ENCODE data around the gene PKIG. TPM values are rescaled to one million over a fixed set of nuclear protein-coding genes. Genes with fewer than 3 reads are reported as not detected.

PKIG gene
- total and polyA plus RNA-seq, 10 of the 15 experiments (the other 5 are each of a cell fraction or from before 2014, with no cell fraction given) = 5.7 to 82.3 (median 39.7) TPM

GRCh38 chr20:44619294-44619693 is 36.9 kb downstream of the PKIG start:
- ChIA-PET SMC1A (ENCODE audit: uncharacterized antibody, unreplicated experiment) (interaction anchor here (0.9 to 3.0 kb wide), 10 partner anchors 9 to 64 kb away, joined by 3 to 33 read pairs (median 4); partner anchors contain the start of gene PKIG), CTCF (interaction anchor here (0.6 to 6.3 kb wide), 7 partner anchors 9 to 235 kb away, joined by 3 to 57 read pairs (median 4); no protein-coding TSS in a partner anchor), RAD21 (ENCODE audit: unreplicated experiment) (interaction anchor here (0.9 to 3.7 kb wide), 7 partner anchors 9 to 64 kb away, joined by 3 to 37 read pairs (median 3); no protein-coding TSS in a partner anchor), POLR2A (interaction anchor here (1.3 kb wide), 1 partner anchor 64 kb away, joined by 4 read pairs; no protein-coding TSS in a partner anchor)
- no peaks in the 10 kb centered on the region for H3K27me3 ChIP-seq (replicated peaks in 1 of 2; ENCODE audit: control insufficient read depth in 2 of 2, insufficient read depth in 2 of 2, low read length in 1 of 2)
- peaks cover 35 to 55% of the 10 kb centered on the region in 2 experiments for H3K36me3 ChIP-seq (ENCODE audit: control insufficient read depth in 2 of 2, insufficient read depth in 2 of 2, low read length in 1 of 2)
- H3K9me3 ChIP-seq (replicated peaks; ENCODE audit: control insufficient read depth, insufficient read depth, low read length) = no peaks in the 10 kb centered on the region; the same call in 1 of the 3 replicates
- H3K4me1 ChIP-seq (ENCODE audit: control insufficient read depth, insufficient read depth, low read length) = peaks cover 17% of the 10 kb centered on the region
- H3K79me2 ChIP-seq (ENCODE audit: control insufficient read depth, insufficient read depth, low read length) = no peaks in the 10 kb centered on the region
- no peak overlapping the region for H3K4me3 ChIP-seq
- BruUV-seq (replicated peaks) = no TSS peak
- H3K27ac ChIP-seq (ENCODE audit: control insufficient read depth, insufficient read depth) = no peak overlapping the region
- DNase-seq (ENCODE audit: low read depth, low spot score) (no peak), ATAC-seq (no peak), FAIRE-seq (no peak)
- H4K20me1 ChIP-seq (ENCODE audit: control insufficient read depth, insufficient read depth) = no peaks in the 10 kb centered on the region
- intact Hi-C loops (cut with micrococcal nuclease; ENCODE audit: unreplicated experiment) (no loop called here), in situ Hi-C loops (cut with MboI) (no loop called here)
- H3K4me2 ChIP-seq (ENCODE audit: control insufficient read depth, insufficient read depth) = no peak overlapping the region
- WGBS (ENCODE audit: insufficient coverage, insufficient replicate concordance, low lambda C conversion rate, missing lambda C conversion rate) = 97% methylated on average over 7 of the region's 7 CpGs
- H2AFZ ChIP-seq (ENCODE audit: control insufficient read depth, low read depth, low read length) = no peak overlapping the region
- TF ChIP-seq IRF4 (IDR thresholded peaks at IDR 0.05; ENCODE audit: low read depth, low read length) (no peak), POLR2A (IDR thresholded peaks at IDR 0.05; ENCODE audit: low read depth, low read length) (peak; percentile 42; the same call in 1 of the 2 replicates)
- H3K9ac ChIP-seq (ENCODE audit: control insufficient read depth, insufficient read depth, low read length) = no peak overlapping the region

DNA sequence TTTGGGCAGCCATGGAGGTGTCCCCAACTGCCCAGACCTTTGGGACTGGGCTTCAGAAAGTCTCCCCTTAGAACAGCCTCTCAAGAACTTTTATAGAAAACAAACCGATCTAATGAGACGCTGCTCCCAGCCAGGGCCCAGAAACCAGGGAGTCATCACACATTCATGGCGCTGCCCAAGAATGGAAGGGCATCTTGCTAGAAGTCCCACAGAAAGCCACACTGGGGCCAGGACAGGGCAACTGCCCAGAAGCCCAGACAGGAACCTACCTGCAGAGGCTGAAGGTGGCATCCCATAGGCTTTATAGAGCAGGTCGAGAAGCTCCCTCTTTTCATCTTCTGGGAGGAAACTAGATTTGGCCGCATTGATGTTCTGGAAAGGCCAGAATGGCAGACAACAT is 37.7 kb downstream of the PKIG start:
- no peaks in the 10 kb centered on the region for H3K27me3 ChIP-seq (replicated peaks in 1 of 2; ENCODE audit: control insufficient read depth in 2 of 2, insufficient read depth in 2 of 2, low read length in 1 of 2)
- H3K9me3 ChIP-seq (replicated peaks; ENCODE audit: control insufficient read depth, insufficient read depth, low read length) = no peaks in the 10 kb centered on the region; the same call in 1 of the 3 replicates
- no peaks in the 10 kb centered on the region for H4K20me1 ChIP-seq (ENCODE audit: control insufficient read depth, insufficient read depth)
- WGBS (ENCODE audit: insufficient coverage, insufficient replicate concordance, low lambda C conversion rate, missing lambda C conversion rate) = 98% methylated on average over 5 of the region's 5 CpGs
- H3K27ac ChIP-seq (ENCODE audit: control insufficient read depth, insufficient read depth) = no peak overlapping the region
- BruUV-seq (replicated peaks) = no TSS peak
- no peak overlapping the region for H3K4me2 ChIP-seq (ENCODE audit: control insufficient read depth, insufficient read depth)
- ChIA-PET RAD21 (ENCODE audit: unreplicated experiment) (no interaction called here), CTCF (interaction anchor here (6.3 kb wide), 1 partner anchor 63 kb away, joined by 57 read pairs; no protein-coding TSS in a partner anchor), POLR2A (no interaction called here), SMC1A (ENCODE audit: uncharacterized antibody, unreplicated experiment) (no interaction called here)
- no peaks in the 10 kb centered on the region for H3K79me2 ChIP-seq (ENCODE audit: control insufficient read depth, insufficient read depth, low read length)
- H3K4me3 ChIP-seq = no peak overlapping the region
- H2AFZ ChIP-seq (ENCODE audit: control insufficient read depth, low read depth, low read length) = no peak overlapping the region
- in situ Hi-C loops (cut with MboI) (no loop called here), intact Hi-C loops (cut with micrococcal nuclease; ENCODE audit: unreplicated experiment) (no loop called here)
- no peak overlapping the region for H3K9ac ChIP-seq (ENCODE audit: control insufficient read depth, insufficient read depth, low read length)
- TF ChIP-seq TCF12 (IDR thresholded peaks at IDR 0.05; ENCODE audit: low read depth, low read length) (no peak), POU2F2 (IDR thresholded peaks at IDR 0.05; ENCODE audit: borderline replicate concordance, low read depth, low read length) (no peak), NR2C1 (IDR thresholded peaks at IDR 0.05) (no peak), MYB (IDR thresholded peaks at IDR 0.05; ENCODE audit: borderline replicate concordance, low read depth, low read length) (no peak), CBFB (IDR thresholded peaks at IDR 0.05; ENCODE audit: low read depth) (no peak), YBX1 (IDR thresholded peaks at IDR 0.05) (no peak), JUNB (IDR thresholded peaks at IDR 0.05) (no peak), STAT3 (IDR thresholded peaks at IDR 0.05; ENCODE audit: low read depth, low read length) (no peak)
- ATAC-seq (no peak), DNase-seq (ENCODE audit: low read depth, low spot score) (no peak), FAIRE-seq (no peak)
- H3K36me3 ChIP-seq (ENCODE audit: control insufficient read depth in 2 of 2, insufficient read depth in 2 of 2, low read length in 1 of 2) = peaks cover 38 to 54% of the 10 kb centered on the region in 2 experiments
- H3K4me1 ChIP-seq (ENCODE audit: control insufficient read depth, insufficient read depth, low read length) = peaks cover 17% of the 10 kb centered on the region
